ENCODE data around the gene ZFYVE19. TPM values are rescaled to one million over a fixed set of nuclear protein-coding genes. Genes with fewer than 3 reads are reported as not detected.

Gene ZFYVE19

Small RNA genes within 50 kb of the gene (small RNA-seq; reads per million reads assigned to genes)
- gene SUMO2P15 (ENCODE audit: insufficient read depth): not detected
